Pancreas (tissue), 10 donors: ENCODE measurements around the gene FAM120A. TPM values are rescaled to one million over a fixed set of nuclear protein-coding genes. Genes with fewer than 3 reads are reported as not detected.
"Not testable (repeated sequence)": the region's sequence is repeated elsewhere in the genome, so short reads cannot be mapped to it uniquely, and the experiment has no call there.

ENCODE experiments used
- ATAC-seq, 4 donors: fragments of 200-7000 bp; cut with Tn5 transposase; one replicate each; pipeline versions ENCODE4 v1.8.0 to v1.9.1; 2020; ENCODE audit warnings: mild to moderate bottlenecking in 4 of 4, moderate library complexity in 4 of 4
- DNase-seq, 6 donors: peaks; one replicate each; pipeline ENCODE4 v3.0.0-alpha.2; 2020
- FAIRE-seq: peaks from 2 replicates; lab custom pipeline; 2012; peaks lifted over from hg19 to GRCh38; lab: Jason Lieb, UNC
- H3K27ac ChIP-seq, 4 donors: fragments of 200-600 bp; sonication (generic); 1 replicate in 3 of 4; 2 replicates in 1 of 4; pipeline versions ENCODE4 v1.5.0 to v1.8.0; 2020
- H3K27me3 ChIP-seq, 4 donors: fragments of 200-600 bp; one replicate each; pipeline ENCODE4 v1.8.0; 2021
- H3K36me3 ChIP-seq, 3 donors: fragments of 200-600 bp; sonication (generic) in 1 of 3; one replicate each; pipeline versions ENCODE4 v1.5.0 to v1.8.0; 2020 to 2021
- H3K4me1 ChIP-seq, 3 donors: fragments of 200-600 bp; one replicate each; pipeline ENCODE4 v1.8.0; 2021
- H3K4me3 ChIP-seq, 4 donors: fragments of 200-600 bp; sonication (generic) in 2 of 4; one replicate each; pipeline versions ENCODE4 v1.5.0 to v1.8.0; 2020 to 2021
- H3K9me3 ChIP-seq, 4 donors: fragments of 200-600 bp; one replicate each; pipeline ENCODE4 v1.8.0; 2021
- WGBS, 2 donors: extraction: QIAGEN DNeasy Blood & Tissue Kit; methylation state at CpG; one replicate each; pipeline ENCODE4 v1.1.7; 2013; 5-methylcytosine and 5-hydroxymethylcytosine counted together
- intact Hi-C, 3 donors: fragments of 100-400 bp; cut with DNase I; formaldehyde crosslinking; loops; one replicate each; pipeline versions ENCODE4 v1.11.1 to v1.14.2; 2022
- polyA plus RNA-seq, 2 donors: library from polyadenylated mRNA; stranded (reverse); fragments of 200-250 nt; gene quantifications; one replicate each; pipeline ENCODE4 v1.2.3, GENCODE V29; 2013
- total RNA-seq, 6 donors: library from RNA; stranded (reverse); fragmentation: NEBNext Ultra II Directional in 4 of 6; extraction: Animal tissue kit (Norgen Biotek cat#: 25700) in 4 of 6; gene quantifications; one replicate each; pipeline versions ENCODE4 v1.2.1 to v1.2.4, GENCODE V29; 2021 to 2023
- TF ChIP-seq, protein P1 (sequence below), 4 donors: fragments of 200-600 bp; sonication (generic) in 3 of 4; IDR thresholded peaks; one replicate each; pipeline versions ENCODE4 v1.5.0 to v1.8.0; 2021; ENCODE audit warnings: antibody characterized with exemption in 4 of 4
- donor health status: healthy with polysubstance abuse.
- donor health status: DM: no; HTN: no; CAD: no; lungs with moderate emphysema.
- donor health status: DM: no; HTN: no; CAD: no.
- donor health status: control.
- donor health status: control.
- donor health status: Bipolar disorder and iron deficiency.
- donor health status: DM: yes; HTN: yes; CAD: no.
- donor health status: DM: no; HTN: no; CAD: no.
- donor health status: DM: no; HTN: no; CAD: no.
- donor health status: DM: yes; HTN: yes; CAD: no.

The FAM120A gene
- total and polyA plus RNA-seq, 8 donors, result 24.2 to 66.4 (median 54.0) TPM

DNA sequence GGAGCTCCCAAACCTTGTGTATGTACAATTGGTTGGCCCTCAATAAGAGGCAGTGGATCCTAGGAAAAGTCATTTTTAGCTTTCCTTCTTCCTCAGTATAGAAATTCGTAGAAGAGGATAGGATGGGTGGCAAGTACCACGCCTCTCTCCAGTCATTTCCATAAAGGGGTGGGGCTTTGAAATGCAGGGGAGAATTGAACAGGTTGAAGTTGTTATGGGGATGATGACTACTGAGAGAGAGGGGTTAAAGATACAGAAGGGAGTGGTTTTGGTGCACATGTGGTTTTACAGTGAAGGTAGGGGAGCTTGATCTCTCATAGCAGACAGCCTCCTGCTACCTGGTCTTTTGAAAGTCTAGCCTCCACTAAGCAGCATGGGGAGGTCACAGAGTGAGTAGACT is 56.3 kb downstream of the FAM120A start:
- DNase-seq (no peak), FAIRE-seq (no peak), ATAC-seq (no peak)
- Histone ChIP-seq H3K4me1 (no peaks in the 10 kb centered on the region), H3K27me3 (no peaks in the 10 kb centered on the region), H3K36me3 (no peaks in the 10 kb centered on the region), H3K4me3 (no peak overlapping the region), H3K9me3 (no peaks in the 10 kb centered on the region), H3K27ac (no peak overlapping the region)
- TF ChIP-seq, protein P1, sequence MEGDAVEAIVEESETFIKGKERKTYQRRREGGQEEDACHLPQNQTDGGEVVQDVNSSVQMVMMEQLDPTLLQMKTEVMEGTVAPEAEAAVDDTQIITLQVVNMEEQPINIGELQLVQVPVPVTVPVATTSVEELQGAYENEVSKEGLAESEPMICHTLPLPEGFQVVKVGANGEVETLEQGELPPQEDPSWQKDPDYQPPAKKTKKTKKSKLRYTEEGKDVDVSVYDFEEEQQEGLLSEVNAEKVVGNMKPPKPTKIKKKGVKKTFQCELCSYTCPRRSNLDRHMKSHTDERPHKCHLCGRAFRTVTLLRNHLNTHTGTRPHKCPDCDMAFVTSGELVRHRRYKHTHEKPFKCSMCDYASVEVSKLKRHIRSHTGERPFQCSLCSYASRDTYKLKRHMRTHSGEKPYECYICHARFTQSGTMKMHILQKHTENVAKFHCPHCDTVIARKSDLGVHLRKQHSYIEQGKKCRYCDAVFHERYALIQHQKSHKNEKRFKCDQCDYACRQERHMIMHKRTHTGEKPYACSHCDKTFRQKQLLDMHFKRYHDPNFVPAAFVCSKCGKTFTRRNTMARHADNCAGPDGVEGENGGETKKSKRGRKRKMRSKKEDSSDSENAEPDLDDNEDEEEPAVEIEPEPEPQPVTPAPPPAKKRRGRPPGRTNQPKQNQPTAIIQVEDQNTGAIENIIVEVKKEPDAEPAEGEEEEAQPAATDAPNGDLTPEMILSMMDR (IDR thresholded peaks at IDR 0.05), result no peak
- intact Hi-C loops, result no loop called here
- 81 to 93% methylated on average over 2 of the region's 2 CpGs for WGBS, 2 donors

DNA sequence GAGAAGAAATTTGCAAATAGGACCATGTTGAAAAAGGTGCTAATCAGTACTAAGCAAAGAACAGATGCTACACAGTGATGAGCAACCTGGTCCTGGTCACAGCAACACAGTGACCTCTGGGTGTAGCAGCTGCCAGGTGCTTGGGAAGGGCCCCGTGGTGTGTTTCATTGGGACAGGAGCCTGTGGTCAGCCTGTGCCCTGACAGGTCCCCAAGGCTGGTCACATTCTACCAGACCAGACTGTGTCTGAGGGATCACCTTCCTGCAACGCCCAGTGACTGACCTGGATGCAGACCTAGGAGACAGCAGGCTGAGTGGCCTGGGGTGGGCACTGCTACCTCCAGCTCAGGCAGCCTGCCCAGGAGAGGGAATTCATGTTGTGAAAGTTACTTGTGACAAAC is 56.7 kb downstream of the FAM120A start:
- H3K36me3 ChIP-seq, result no peaks in the 10 kb centered on the region
- intact Hi-C loops, result no loop called here
- H3K27ac ChIP-seq, result no peak overlapping the region
- H3K9me3 ChIP-seq, result no peaks in the 10 kb centered on the region
- H3K4me1 ChIP-seq, result no peaks in the 10 kb centered on the region
- no peak for ATAC-seq
- FAIRE-seq, result no peak
- H3K4me3 ChIP-seq, result no peak overlapping the region
- H3K27me3 ChIP-seq, result no peaks in the 10 kb centered on the region
- no peak for DNase-seq
- TF ChIP-seq, protein P1 (IDR thresholded peaks at IDR 0.05), result no peak
- WGBS, 2 donors, result 92 to 93% methylated on average over 2 of the region's 2 CpGs

DNA sequence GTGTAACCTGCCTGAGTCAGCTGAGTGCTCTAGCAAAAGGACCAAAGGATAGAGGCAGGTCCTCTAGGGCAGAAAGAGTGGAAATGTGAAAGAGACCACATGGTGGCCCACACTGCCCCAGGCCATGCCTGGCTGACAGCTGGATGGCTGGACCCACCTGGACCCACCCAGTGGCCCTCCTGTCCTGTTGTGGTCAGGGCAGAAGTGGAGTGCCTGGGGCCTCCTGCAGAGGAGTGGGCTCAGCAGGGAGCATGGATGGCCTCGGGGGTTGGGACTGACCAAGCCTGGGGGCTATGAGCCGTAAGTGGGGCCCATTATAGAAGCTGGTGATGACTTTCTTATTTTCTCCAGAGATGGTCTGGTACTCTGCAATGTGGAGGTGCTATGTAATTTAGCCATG is 57.6 kb downstream of the FAM120A start:
- WGBS, 2 donors, result 95% methylated on average over 2 of the region's 2 CpGs

DNA sequence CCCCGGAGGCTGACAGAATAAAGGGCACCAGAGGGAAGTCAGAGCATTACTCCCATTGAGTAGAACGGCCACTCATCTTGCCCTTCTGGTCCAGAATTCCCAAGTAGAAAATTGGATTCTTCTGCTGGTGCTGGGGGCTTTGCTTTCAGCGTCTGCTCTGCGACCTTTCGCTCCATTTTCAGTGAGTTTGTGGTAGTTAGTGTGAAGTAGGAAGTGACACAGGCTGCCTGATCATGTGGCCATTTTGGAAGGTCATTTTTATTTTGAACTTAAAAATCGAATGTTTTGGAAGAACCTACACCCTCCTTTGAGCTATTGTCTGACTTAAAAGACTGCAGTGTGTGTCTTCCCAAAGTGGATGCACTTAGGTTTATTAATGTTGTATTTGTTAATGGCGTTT is 58.6 kb downstream of the FAM120A start:
- H3K4me1 ChIP-seq, result no peaks in the 10 kb centered on the region
- 85 to 87% methylated on average over 7 of the region's 7 CpGs for WGBS, 2 donors
- H3K27ac ChIP-seq, result no peak overlapping the region
- DNase-seq, result no peak
- ATAC-seq, result no peak
- TF ChIP-seq, protein P1 (IDR thresholded peaks at IDR 0.05), result no peak
- no peaks in the 10 kb centered on the region for H3K27me3 ChIP-seq
- no peaks in the 10 kb centered on the region for H3K36me3 ChIP-seq
- FAIRE-seq, result no peak
- intact Hi-C loops, result no loop called here
- H3K4me3 ChIP-seq, result no peak overlapping the region
- no peaks in the 10 kb centered on the region for H3K9me3 ChIP-seq

More for the DNA sequence above, 57.6 kb downstream of the FAM120A start:
- Histone ChIP-seq H3K27ac (no peak overlapping the region), H3K27me3 (no peaks in the 10 kb centered on the region), H3K4me1 (no peaks in the 10 kb centered on the region), H3K9me3 (no peaks in the 10 kb centered on the region), H3K4me3 (no peak overlapping the region), H3K36me3 (no peaks in the 10 kb centered on the region)
- no peak for ATAC-seq
- intact Hi-C loops, result no loop called here
- TF ChIP-seq, protein P1 (IDR thresholded peaks at IDR 0.05), result no peak
- no peak for FAIRE-seq
- peak in 1 of 6 donors; percentile 52 for DNase-seq

DNA sequence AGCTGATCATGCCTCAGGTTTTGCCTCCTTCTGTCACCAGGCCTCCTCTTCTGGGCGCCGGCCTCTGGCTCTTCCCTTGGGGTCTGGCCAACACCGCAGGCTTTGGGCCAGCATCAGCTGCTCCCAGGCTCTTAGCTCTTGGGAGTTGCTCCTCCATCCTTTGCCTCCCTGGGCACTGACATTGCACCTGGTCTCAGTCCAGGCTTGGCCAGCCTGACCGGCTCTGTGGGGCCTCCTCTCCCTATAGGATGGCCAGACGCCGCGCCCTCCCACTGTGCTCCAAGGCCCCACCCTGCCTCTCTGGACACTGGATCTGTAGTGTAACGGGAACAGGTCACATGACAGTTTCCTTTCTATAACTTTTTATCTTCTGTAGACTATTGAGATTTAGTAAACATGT is 59.7 kb downstream of the FAM120A start:
- H3K4me3 ChIP-seq, H3K36me3 ChIP-seq, H3K4me1 ChIP-seq, H3K9me3 ChIP-seq, intact Hi-C loops, H3K27ac ChIP-seq, H3K27me3 ChIP-seq, FAIRE-seq: not testable (repeated sequence)
- DNase-seq, result peak in 1 of 6 donors; percentile 62
- peak; percentile 31 to 45 (median 38) for ATAC-seq
- 64 to 78% methylated on average over 8 of the region's 8 CpGs for WGBS, 2 donors

DNA sequence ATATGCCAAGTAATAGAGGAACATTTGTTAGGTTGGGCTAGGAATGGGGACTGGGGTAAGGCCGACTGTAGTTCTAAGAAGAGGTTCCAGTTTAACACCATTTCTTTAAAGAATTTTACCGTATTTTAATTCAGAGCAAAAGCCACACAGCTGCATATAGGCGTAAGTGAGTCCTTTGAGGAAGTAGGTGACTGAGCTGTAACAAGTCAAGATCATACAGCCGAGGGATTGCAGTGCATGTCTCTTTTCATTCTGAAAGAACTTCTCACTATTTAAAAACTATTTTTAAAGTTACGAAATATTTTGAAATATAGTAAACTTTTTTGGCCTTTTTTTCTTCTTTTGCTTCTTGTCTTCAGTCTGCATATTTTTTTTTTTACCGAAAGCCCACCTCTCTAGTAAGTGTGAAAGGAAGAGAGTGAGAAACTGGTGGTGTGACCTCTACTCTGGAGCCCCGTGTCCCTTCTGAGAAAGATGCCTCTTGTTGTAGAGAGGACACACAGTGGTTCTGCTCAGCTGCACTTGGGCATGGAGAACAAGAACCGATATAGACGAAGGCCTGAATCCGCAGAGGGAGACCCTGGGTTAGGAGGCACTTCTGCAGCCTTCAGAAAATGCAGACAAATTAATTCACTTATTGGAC is 60.8 kb downstream of the FAM120A start:
- H3K9me3 ChIP-seq, intact Hi-C loops, H3K4me3 ChIP-seq, H3K27me3 ChIP-seq, H3K4me1 ChIP-seq, DNase-seq, FAIRE-seq, H3K36me3 ChIP-seq, H3K27ac ChIP-seq: not testable (repeated sequence)
- peak in 2 of 4 donors; percentile 47 to 55 for ATAC-seq
- 87 to 92% methylated on average over 10 of the region's 10 CpGs for WGBS, 2 donors
